GM12891 (cell line): ENCODE measurements around the gene NHSL1.

Experiments used
- POLR2A ChIP-seq: IDR thresholded peaks from 2 replicates; pipeline ENCODE4 v1.6.1; 2011; ENCODE audit warnings: low read depth, low read length, control low read depth
- POLR2AphosphoS5 ChIP-seq: IDR thresholded peaks from 2 replicates; pipeline ENCODE4 v1.6.1; 2011; ENCODE audit warnings: low read depth, low read length, control low read depth

DNA sequence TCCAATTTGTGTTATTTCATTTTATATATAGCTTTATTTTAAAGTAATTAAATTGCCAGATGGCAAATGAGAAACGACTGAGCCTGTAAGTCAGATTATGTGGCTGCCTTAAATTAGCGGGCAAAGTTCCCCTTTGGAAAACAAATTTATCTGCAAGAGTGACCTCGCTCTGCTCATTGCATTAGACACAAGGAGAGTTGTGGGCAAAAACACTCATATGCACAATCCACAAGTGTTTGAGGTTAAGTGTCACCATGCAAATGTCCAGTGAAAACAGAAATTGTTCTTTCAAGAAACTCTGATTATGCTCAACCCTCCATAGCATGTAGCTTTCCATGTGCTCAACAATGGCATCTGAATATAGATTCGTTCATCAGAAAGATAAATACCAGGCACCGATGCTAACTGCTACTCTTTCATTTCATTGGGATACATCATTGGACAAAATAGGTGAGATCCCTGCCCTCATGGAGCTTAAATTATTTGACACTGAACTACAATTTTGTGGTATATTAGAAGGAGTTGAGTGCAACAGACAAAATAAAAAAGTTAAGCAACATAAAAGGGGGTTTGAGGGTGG, 1.7 kb upstream of the NHSL1 start:
- TF ChIP-seq POLR2A (no peak), POLR2AphosphoS5 (no peak)
